IMR-90 (cell line): ENCODE measurements around the gene S100Z. TPM values are rescaled to one million over a fixed set of nuclear protein-coding genes. Genes with fewer than 3 reads are reported as not detected.

Experiments used
- ATAC-seq: fragments of 200-7000 bp; cut with Tn5 transposase; 2 replicates; pipeline ENCODE4 v1.9.1; 2020; ENCODE audit warnings: low read depth, mild to moderate bottlenecking, moderate library complexity
- BruUV-seq: library from RNA; stranded (reverse); fragments of 400-500 nt; replicated peaks from 2 replicates; lab custom pipeline; 2021; lab: Mats Ljungman, UMichigan
- CTCF ChIA-PET: fragments of 300-600 bp; formaldehyde crosslinking; extraction: SDS; loops from one replicate; lab custom pipeline; 2021; ENCODE audit warnings: antibody characterized with exemption; lab: Yijun Ruan, JAX
- POLR2A ChIA-PET: fragments of 300-600 bp; sonication (Branson Sonifier 250); formaldehyde crosslinking; loops from one replicate; lab custom pipeline; 2022; ENCODE audit warnings: antibody characterized with exemption; ENCODE audit not compliant: unreplicated experiment; lab: Charles Lee
- DNase-seq: peaks from one replicate; pipeline ENCODE4 v3.0.0; 2013
- H2AFZ ChIP-seq: replicated peaks from 2 replicates; pipeline ENCODE3; 2013; ENCODE audit warnings: low read length, mild to moderate bottlenecking; ENCODE audit not compliant: poor library complexity
- H2AK5ac ChIP-seq: 2 replicates; pipeline ENCODE4 v1.6.1; 2013; ENCODE audit warnings: low read depth, low read length, inconsistent platforms
- H2AK9ac ChIP-seq: replicated peaks from 2 replicates; pipeline ENCODE3; 2013; ENCODE audit warnings: mild to moderate bottlenecking, low read depth, low read length, moderate library complexity; ENCODE audit not compliant: poor library complexity
- H2BK120ac ChIP-seq: 2 replicates; pipeline ENCODE4 v1.6.1; 2013; ENCODE audit warnings: low read depth, low read length, inconsistent platforms
- H2BK15ac ChIP-seq: 3 replicates; pipeline ENCODE4 v1.6.1; 2013; ENCODE audit warnings: low read depth, low read length, inconsistent platforms
- H2BK20ac ChIP-seq: 2 replicates; pipeline ENCODE4 v1.6.1; 2013; ENCODE audit warnings: low read depth, mild to moderate bottlenecking, inconsistent platforms, low read length, moderate library complexity
- H2BK5ac ChIP-seq: 2 replicates; pipeline ENCODE4 v1.6.1; 2013; ENCODE audit warnings: mild to moderate bottlenecking, low read depth, low read length, inconsistent platforms; ENCODE audit not compliant: poor library complexity, severe bottlenecking
- H3K14ac ChIP-seq: replicated peaks from 2 replicates; pipeline ENCODE4 v1.6.1; 2013; ENCODE audit warnings: low read depth, low read length, inconsistent platforms
- H3K18ac ChIP-seq: 2 replicates; pipeline ENCODE4 v1.6.1; 2013; ENCODE audit warnings: low read depth, low read length, control low read depth
- H3K23ac ChIP-seq: 2 replicates; pipeline ENCODE4 v1.6.1; 2013; ENCODE audit warnings: low read depth, low read length, inconsistent platforms
- H3K27ac ChIP-seq: 2 replicates; pipeline ENCODE4 v1.5.1; 2013; ENCODE audit warnings: mild to moderate bottlenecking, control low read depth, low read length; ENCODE audit not compliant: insufficient read depth
- H3K27me3 ChIP-seq: 2 replicates; pipeline ENCODE4 v1.6.1; 2013; ENCODE audit warnings: low read length; ENCODE audit not compliant: control insufficient read depth, insufficient read depth
- H3K36me3 ChIP-seq: 2 replicates; pipeline ENCODE4 v1.6.1; 2013; ENCODE audit warnings: low read length, mixed read lengths; ENCODE audit not compliant: control insufficient read depth, insufficient read depth
- H3K4ac ChIP-seq: 2 replicates; pipeline ENCODE4 v1.6.1; 2013; ENCODE audit warnings: low read depth, low read length, inconsistent platforms
- H3K4me1 ChIP-seq: 2 replicates; pipeline ENCODE4 v1.6.1; 2013; ENCODE audit warnings: low read length, mixed read lengths; ENCODE audit not compliant: control insufficient read depth, insufficient read depth
- H3K4me2 ChIP-seq: 2 replicates; pipeline ENCODE4 v1.6.1; 2013; ENCODE audit warnings: low read depth, mild to moderate bottlenecking, control low read depth, low read length, moderate library complexity
- H3K4me3 ChIP-seq: 2 replicates; pipeline ENCODE4 v1.5.1; 2013; ENCODE audit warnings: low read depth, mild to moderate bottlenecking, control low read depth, low read length, moderate library complexity; ENCODE audit not compliant: insufficient read depth
- H3K56ac ChIP-seq: 2 replicates; pipeline ENCODE4 v1.6.1; 2013; ENCODE audit warnings: low read length, inconsistent platforms; ENCODE audit not compliant: insufficient read depth; ENCODE audit errors: extremely low read depth
- H3K79me1 ChIP-seq, 2 experiments: 2 replicates each; pipeline ENCODE4 v1.6.1; 2013; ENCODE audit warnings: low read length in 2 of 2, inconsistent platforms in 1 of 2, low read depth in 1 of 2
- H3K9ac ChIP-seq: 2 replicates; pipeline ENCODE4 v1.6.1; 2013; ENCODE audit warnings: low read depth, low read length, control low read depth
- H3K9me1 ChIP-seq: 2 replicates; pipeline ENCODE4 v1.6.1; 2013; ENCODE audit warnings: low read length, inconsistent platforms; ENCODE audit not compliant: insufficient read depth
- H3K9me3 ChIP-seq: 2 replicates; pipeline ENCODE4 v1.6.1; 2013; ENCODE audit warnings: low read length; ENCODE audit not compliant: control insufficient read depth, insufficient read depth
- H4K20me1 ChIP-seq: 2 replicates; pipeline ENCODE4 v1.6.1; 2013; ENCODE audit warnings: low read length, inconsistent platforms; ENCODE audit not compliant: insufficient read depth
- H4K5ac ChIP-seq: 2 replicates; pipeline ENCODE4 v1.6.1; 2013; ENCODE audit warnings: mild to moderate bottlenecking, low read depth, low read length, control low read depth
- H4K8ac ChIP-seq, 2 experiments: 2 replicates each; pipeline ENCODE4 v1.6.1; 2013; ENCODE audit warnings: low read depth in 2 of 2, low read length in 2 of 2, control low read depth in 1 of 2, inconsistent platforms in 1 of 2
- H4K91ac ChIP-seq: 2 replicates; pipeline ENCODE4 v1.6.1; 2013; ENCODE audit warnings: low read depth, low read length, inconsistent platforms; ENCODE audit not compliant: insufficient read depth
- BHLHE40 ChIP-seq: fragments of 150-350 bp; IDR thresholded peaks from 2 replicates; pipeline ENCODE4 v1.6.1; 2016; ENCODE audit warnings: mild to moderate bottlenecking, low read depth, low read length
- CEBPB ChIP-seq: IDR thresholded peaks from 2 replicates; pipeline ENCODE4 v1.6.1; 2012; ENCODE audit warnings: low read depth, low read length, improper control_type of control experiment
- CHD1 ChIP-seq: IDR thresholded peaks from 2 replicates; pipeline ENCODE4 v1.6.1; 2012; ENCODE audit warnings: low read depth, low read length, improper control_type of control experiment
- FOS ChIP-seq: fragments of 150-350 bp; IDR thresholded peaks from 2 replicates; pipeline ENCODE4 v1.6.1; 2016; ENCODE audit warnings: low read depth, low read length
- MAZ ChIP-seq: IDR thresholded peaks from 2 replicates; pipeline ENCODE4 v1.6.1; 2012; ENCODE audit warnings: low read depth, mild to moderate bottlenecking, low read length, improper control_type of control experiment, moderate library complexity, borderline replicate concordance
- MXI1 ChIP-seq: IDR thresholded peaks from 2 replicates; pipeline ENCODE4 v1.6.1; 2012; ENCODE audit warnings: low read depth, mild to moderate bottlenecking, low read length, moderate library complexity, borderline replicate concordance
- POLR2A ChIP-seq: IDR thresholded peaks from 2 replicates; pipeline ENCODE4 v1.6.1; 2012; ENCODE audit warnings: mild to moderate bottlenecking, low read depth, low read length
- RAD21 ChIP-seq: IDR thresholded peaks from 2 replicates; pipeline ENCODE4 v1.6.1; 2012; ENCODE audit warnings: low read length, improper control_type of control experiment
- RCOR1 ChIP-seq: IDR thresholded peaks from 2 replicates; pipeline ENCODE4 v1.6.1; 2012; ENCODE audit warnings: mild to moderate bottlenecking, low read length, improper control_type of control experiment; ENCODE audit not compliant: insufficient replicate concordance
- RFX5 ChIP-seq: IDR thresholded peaks from 2 replicates; pipeline ENCODE4 v1.8.0; 2012; ENCODE audit warnings: low read depth, mild to moderate bottlenecking, low read length, moderate library complexity
- SMC3 ChIP-seq: fragments of 150-350 bp; IDR thresholded peaks from 2 replicates; pipeline ENCODE4 v1.6.1; 2016; ENCODE audit warnings: low read depth, mild to moderate bottlenecking, antibody characterized with exemption, low read length, moderate library complexity
- WGBS, 2 experiments: methylation state at CpG; one replicate each; pipeline versions ENCODE4 v1.1.5 to v1.1.7; 2013; ENCODE audit warnings: missing lambda C conversion rate in 2 of 2; ENCODE audit not compliant: insufficient read length in 1 of 2; ENCODE audit errors: extremely low coverage in 2 of 2; 5-methylcytosine and 5-hydroxymethylcytosine counted together
- dilution Hi-C: fragments of 300-500 bp; cut with HindIII; formaldehyde crosslinking; loops from one replicate; pipeline ENCODE4 v1.14.3; 2018; ENCODE audit warnings: low sequenced_read_pairs; ENCODE audit not compliant: unreplicated experiment
- in situ Hi-C: fragments of 300-500 bp; cut with MboI; formaldehyde crosslinking; loops from 3 replicates; pipeline ENCODE4 v1.14.3; 2019; ENCODE audit warnings: low sequenced_read_pairs, inconsistent platforms, mixed read lengths
- intact Hi-C: fragments of 100-400 bp; cut with micrococcal nuclease; formaldehyde crosslinking; loops from 2 replicates; pipeline ENCODE4 v1.10.0; 2022
- polyA plus RNA-seq, 3 experiments: library from polyadenylated mRNA; depleted of rRNA; stranded (reverse); fragments of >200 nt; gene quantifications; 2 replicates each; pipeline ENCODE4 v1.2.3, GENCODE V29; 2012; ENCODE audit warnings: low replicate concordance in 1 of 3
- total RNA-seq: library from RNA; depleted of rRNA; stranded (reverse); fragments of >200 nt; gene quantifications from 2 replicates; pipeline ENCODE4 v1.2.3, GENCODE V29; 2012
- TF ChIP-seq, protein P1 (sequence below): fragments of 150-350 bp; IDR thresholded peaks from 2 replicates; pipeline ENCODE4 v1.6.1; 2017; ENCODE audit warnings: mild to moderate bottlenecking, antibody characterized with exemption, low read length, low read depth
- TF ChIP-seq, protein P2 (sequence below): fragments of 150-350 bp; IDR thresholded peaks from 2 replicates; pipeline ENCODE4 v1.6.1; 2016; ENCODE audit warnings: low read depth, mild to moderate bottlenecking, low read length, moderate library complexity, borderline replicate concordance

The S100Z gene
- total and polyA plus RNA-seq, 2 of the 4 experiments (the other 2 are of a cell fraction), result not detected

GRCh38 chr5:76964060-76964459 lies 114.2 kb downstream of the S100Z start:
- H2AFZ ChIP-seq, result no peak overlapping the region
- in situ Hi-C loops (no loop called here), intact Hi-C loops (no loop called here), dilution Hi-C loops (no loop called here)
- no peak overlapping the region for H2BK120ac ChIP-seq
- peaks cover 17% of the 10 kb centered on the region for H3K27me3 ChIP-seq
- H3K9ac ChIP-seq, result no peak overlapping the region
- no peaks in the 10 kb centered on the region for H4K20me1 ChIP-seq
- H2AK5ac ChIP-seq, result no peak overlapping the region
- H3K4ac ChIP-seq, result no peak overlapping the region
- no peak overlapping the region for H2AK9ac ChIP-seq
- WGBS, 2 experiments, result no CpG with 5 or more reads among the region's 2 CpGs
- H3K18ac ChIP-seq, result no peak overlapping the region
- ATAC-seq (no peak), DNase-seq (no peak)
- H3K14ac ChIP-seq, result no peak overlapping the region
- H2BK5ac ChIP-seq, result no peak overlapping the region
- CTCF ChIA-PET, result interaction anchor here (1.2 kb wide), 1 partner anchor 12 kb away, joined by 3 read pairs; no protein-coding TSS in a partner anchor
- no peaks in the 10 kb centered on the region for H3K4me1 ChIP-seq
- BruUV-seq, result no TSS peak
- POLR2A ChIA-PET, result no interaction called here
- no peak overlapping the region for H2BK20ac ChIP-seq
- no peak overlapping the region for H3K56ac ChIP-seq
- no peak overlapping the region for H3K23ac ChIP-seq
- H2BK15ac ChIP-seq, result no peak overlapping the region
- no peaks in the 10 kb centered on the region for H3K9me3 ChIP-seq
- no peaks in the 10 kb centered on the region for H3K79me1 ChIP-seq
- no peaks in the 10 kb centered on the region for H3K36me3 ChIP-seq
- H3K27ac ChIP-seq, result no peak overlapping the region
- no peaks in the 10 kb centered on the region for H3K9me1 ChIP-seq
- no peak overlapping the region for H3K4me2 ChIP-seq
- no peak for TF ChIP-seq RFX5
- TF ChIP-seq CEBPB, result no peak
- no peak for TF ChIP-seq MXI1
- no peak for TF ChIP-seq MAZ
- TF ChIP-seq SMC3, result no peak
- no peak for TF ChIP-seq RAD21
- TF ChIP-seq, protein P1, sequence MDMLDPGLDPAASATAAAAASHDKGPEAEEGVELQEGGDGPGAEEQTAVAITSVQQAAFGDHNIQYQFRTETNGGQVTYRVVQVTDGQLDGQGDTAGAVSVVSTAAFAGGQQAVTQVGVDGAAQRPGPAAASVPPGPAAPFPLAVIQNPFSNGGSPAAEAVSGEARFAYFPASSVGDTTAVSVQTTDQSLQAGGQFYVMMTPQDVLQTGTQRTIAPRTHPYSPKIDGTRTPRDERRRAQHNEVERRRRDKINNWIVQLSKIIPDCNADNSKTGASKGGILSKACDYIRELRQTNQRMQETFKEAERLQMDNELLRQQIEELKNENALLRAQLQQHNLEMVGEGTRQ, result no peak
- no peak for TF ChIP-seq BHLHE40
- no peak for TF ChIP-seq CHD1
- TF ChIP-seq RCOR1, result no peak
- no peak for TF ChIP-seq FOS
- no peak for TF ChIP-seq POLR2A
- TF ChIP-seq, protein P2, sequence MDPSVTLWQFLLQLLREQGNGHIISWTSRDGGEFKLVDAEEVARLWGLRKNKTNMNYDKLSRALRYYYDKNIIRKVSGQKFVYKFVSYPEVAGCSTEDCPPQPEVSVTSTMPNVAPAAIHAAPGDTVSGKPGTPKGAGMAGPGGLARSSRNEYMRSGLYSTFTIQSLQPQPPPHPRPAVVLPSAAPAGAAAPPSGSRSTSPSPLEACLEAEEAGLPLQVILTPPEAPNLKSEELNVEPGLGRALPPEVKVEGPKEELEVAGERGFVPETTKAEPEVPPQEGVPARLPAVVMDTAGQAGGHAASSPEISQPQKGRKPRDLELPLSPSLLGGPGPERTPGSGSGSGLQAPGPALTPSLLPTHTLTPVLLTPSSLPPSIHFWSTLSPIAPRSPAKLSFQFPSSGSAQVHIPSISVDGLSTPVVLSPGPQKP, result no peak
- no peak overlapping the region for H4K91ac ChIP-seq
- no peak overlapping the region for H3K4me3 ChIP-seq
- no peak overlapping the region for H4K8ac ChIP-seq
- no peak overlapping the region for H4K5ac ChIP-seq
